Measurements from ENCODE around the gene RMI1.

RMI1 gene

GRCh38 chr9:83992901-83993300 lies 12.3 kb downstream of the RMI1 start:
- no peak for TF ChIP-seq CTCF (IDR thresholded peaks at IDR 0.05; ENCODE audit: low read depth, low read length, missing control alignments)
- no peak overlapping the region for H3K4me3 ChIP-seq (ENCODE audit: low read depth, low read length)
- DNase-seq (ENCODE audit: low read depth), result no peak
- in situ Hi-C loops (cut with HindIII; ENCODE audit: low sequenced_read_pairs), result no loop called here

- in situ Hi-C loops (cut with HindIII; ENCODE audit: low sequenced_read_pairs), result no loop called here
- no peak for TF ChIP-seq CTCF (IDR thresholded peaks at IDR 0.05; ENCODE audit: low read depth, low read length, missing control alignments)
- H3K4me3 ChIP-seq (ENCODE audit: low read depth, low read length), result no peak overlapping the region
- DNase-seq (ENCODE audit: low read depth), result no peak
Measured at GRCh38 chr9:83996126-83996525, 15.5 kb downstream of the RMI1 start.

DNA sequence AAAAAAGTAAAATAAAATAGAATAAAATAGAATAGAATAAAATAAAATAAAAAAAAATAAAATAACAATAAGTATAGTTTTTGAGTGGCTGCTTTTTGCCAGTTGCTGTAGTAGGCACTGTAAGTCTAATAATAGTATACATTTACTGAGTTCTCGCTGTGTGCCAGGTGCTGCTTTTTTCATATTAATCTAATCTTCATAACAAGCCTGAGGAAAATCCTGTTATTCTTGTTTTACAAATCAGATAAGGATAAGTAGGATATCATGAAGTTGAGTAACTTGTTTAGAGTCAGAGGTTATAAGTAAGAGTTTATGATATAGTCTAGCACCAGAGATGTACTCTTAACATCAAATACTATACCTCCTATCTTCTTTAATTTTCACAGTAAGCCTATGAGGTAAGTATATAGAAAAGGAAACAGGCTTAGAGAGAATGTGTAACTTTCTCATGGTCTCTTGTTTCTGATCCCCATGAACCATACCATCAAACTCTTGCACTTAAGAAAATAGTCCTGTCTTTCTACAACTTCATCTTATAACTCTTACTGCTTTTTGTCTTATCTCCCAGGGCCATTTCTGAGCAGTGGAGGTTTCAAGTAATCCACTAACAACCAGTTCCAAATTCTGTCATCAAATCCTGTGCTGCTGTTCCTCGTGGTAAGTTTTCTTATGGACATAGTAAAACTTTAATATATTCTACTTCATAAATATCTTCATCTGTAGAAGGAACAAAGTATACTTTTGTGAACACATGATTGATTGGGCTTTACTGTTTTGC lies 18.7 kb downstream of the RMI1 start:
- no peak overlapping the region for H3K4me3 ChIP-seq (ENCODE audit: low read depth, low read length)
- TF ChIP-seq CTCF (IDR thresholded peaks at IDR 0.05; ENCODE audit: low read depth, low read length, missing control alignments), result no peak
- DNase-seq (ENCODE audit: low read depth), result no peak
- in situ Hi-C loops (cut with HindIII; ENCODE audit: low sequenced_read_pairs), result no loop called here

- DNase-seq (ENCODE audit: low read depth), result no peak
- H3K4me3 ChIP-seq (ENCODE audit: low read depth, low read length), result no peak overlapping the region
- no peak for TF ChIP-seq CTCF (IDR thresholded peaks at IDR 0.05; ENCODE audit: low read depth, low read length, missing control alignments)
- in situ Hi-C loops (cut with HindIII; ENCODE audit: low sequenced_read_pairs), result no loop called here
Measured at GRCh38 chr9:84000186-84000585, 19.6 kb downstream of the RMI1 start.

- TF ChIP-seq CTCF (IDR thresholded peaks at IDR 0.05; ENCODE audit: low read depth, low read length, missing control alignments), result no peak
- in situ Hi-C loops (cut with HindIII; ENCODE audit: low sequenced_read_pairs), result no loop called here
- DNase-seq (ENCODE audit: low read depth), result no peak
- no peak overlapping the region for H3K4me3 ChIP-seq (ENCODE audit: low read depth, low read length)
Measured at GRCh38 chr9:84001621-84002020, 21.0 kb downstream of the RMI1 start.

DNA sequence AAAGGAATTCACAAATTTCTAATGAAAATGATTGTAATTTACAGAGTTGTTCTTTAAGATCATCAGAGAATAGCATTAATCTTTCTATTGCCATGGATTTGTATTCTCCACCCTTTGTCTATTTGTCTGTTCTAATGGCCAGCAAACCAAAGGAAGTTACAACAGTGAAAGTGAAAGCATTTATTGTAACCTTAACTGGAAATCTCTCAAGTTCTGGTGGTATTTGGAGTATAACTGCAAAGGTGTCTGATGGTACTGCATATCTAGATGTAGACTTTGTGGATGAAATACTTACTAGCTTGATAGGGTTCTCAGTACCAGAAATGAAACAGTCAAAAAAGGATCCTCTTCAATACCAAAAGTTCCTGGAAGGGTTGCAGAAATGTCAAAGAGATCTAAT lies 21.7 kb downstream of the RMI1 start:
- in situ Hi-C loops (cut with HindIII; ENCODE audit: low sequenced_read_pairs), result no loop called here
- DNase-seq (ENCODE audit: low read depth), result no peak
- TF ChIP-seq CTCF (IDR thresholded peaks at IDR 0.05; ENCODE audit: low read depth, low read length, missing control alignments), result no peak
- H3K4me3 ChIP-seq (ENCODE audit: low read depth, low read length), result no peak overlapping the region

All from astrocyte of the cerebellum (primary cell).